ENCODE measurements around the gene HBP1.
"Not testable (repeated sequence)": the region's sequence is repeated elsewhere in the genome, so short reads cannot be mapped to it uniquely, and the experiment has no call there.

The HBP1 gene

DNA sequence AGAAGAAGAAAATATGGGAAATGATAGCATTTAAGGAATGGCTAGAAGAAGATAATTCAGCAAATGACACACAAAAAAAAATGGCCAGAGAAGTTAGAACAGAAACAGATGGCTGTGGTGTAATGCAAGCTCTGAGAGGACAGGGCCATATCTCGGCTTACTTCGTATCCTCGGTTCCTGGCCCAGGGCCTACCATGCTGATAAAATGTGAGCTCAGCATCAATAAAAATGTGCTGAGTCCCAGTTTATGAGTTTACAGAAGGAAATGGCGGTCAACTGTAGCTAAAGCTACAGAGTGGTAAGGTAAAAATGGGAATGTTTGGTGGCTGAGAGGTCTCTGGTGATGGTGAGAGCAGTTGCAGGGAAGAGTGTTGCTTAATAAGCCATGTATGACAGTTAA is 40.8 kb downstream of the HBP1 start:
- no peak overlapping the region for H3K4me3 ChIP-seq (ENCODE audit: low read depth, low read length)
- no peak for DNase-seq (ENCODE audit: low read depth)

DNA sequence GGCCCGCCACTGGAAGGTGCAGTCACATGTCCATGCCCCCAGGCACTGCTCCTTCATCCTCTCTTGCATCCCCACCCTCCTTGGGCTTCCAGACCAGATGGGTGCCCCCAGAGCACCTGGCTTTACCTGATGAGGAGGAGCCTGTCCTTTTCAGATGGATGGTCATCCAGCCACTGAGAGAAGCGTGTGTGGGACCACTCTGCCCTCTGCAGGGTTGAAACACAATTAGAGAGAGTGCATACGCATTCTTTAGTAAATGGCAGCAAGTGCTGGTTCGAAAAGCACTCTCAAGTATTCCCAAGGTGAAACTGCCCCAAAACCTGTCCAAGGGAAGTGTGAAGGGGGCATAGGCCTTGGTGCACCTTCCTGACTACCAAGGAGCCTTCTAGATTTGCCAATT is 41.6 kb downstream of the HBP1 start:
- no peak for DNase-seq (ENCODE audit: low read depth)
- TF ChIP-seq, protein P1, sequence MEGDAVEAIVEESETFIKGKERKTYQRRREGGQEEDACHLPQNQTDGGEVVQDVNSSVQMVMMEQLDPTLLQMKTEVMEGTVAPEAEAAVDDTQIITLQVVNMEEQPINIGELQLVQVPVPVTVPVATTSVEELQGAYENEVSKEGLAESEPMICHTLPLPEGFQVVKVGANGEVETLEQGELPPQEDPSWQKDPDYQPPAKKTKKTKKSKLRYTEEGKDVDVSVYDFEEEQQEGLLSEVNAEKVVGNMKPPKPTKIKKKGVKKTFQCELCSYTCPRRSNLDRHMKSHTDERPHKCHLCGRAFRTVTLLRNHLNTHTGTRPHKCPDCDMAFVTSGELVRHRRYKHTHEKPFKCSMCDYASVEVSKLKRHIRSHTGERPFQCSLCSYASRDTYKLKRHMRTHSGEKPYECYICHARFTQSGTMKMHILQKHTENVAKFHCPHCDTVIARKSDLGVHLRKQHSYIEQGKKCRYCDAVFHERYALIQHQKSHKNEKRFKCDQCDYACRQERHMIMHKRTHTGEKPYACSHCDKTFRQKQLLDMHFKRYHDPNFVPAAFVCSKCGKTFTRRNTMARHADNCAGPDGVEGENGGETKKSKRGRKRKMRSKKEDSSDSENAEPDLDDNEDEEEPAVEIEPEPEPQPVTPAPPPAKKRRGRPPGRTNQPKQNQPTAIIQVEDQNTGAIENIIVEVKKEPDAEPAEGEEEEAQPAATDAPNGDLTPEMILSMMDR (conservative IDR thresholded peaks at IDR 0.05; ENCODE audit: low read depth, low read length) = no peak
- H3K4me3 ChIP-seq (ENCODE audit: low read depth, low read length) = no peak overlapping the region

More for the DNA sequence above, 40.8 kb downstream of the HBP1 start:
- TF ChIP-seq, protein P1 (conservative IDR thresholded peaks at IDR 0.05; ENCODE audit: low read depth, low read length) = no peak

DNA sequence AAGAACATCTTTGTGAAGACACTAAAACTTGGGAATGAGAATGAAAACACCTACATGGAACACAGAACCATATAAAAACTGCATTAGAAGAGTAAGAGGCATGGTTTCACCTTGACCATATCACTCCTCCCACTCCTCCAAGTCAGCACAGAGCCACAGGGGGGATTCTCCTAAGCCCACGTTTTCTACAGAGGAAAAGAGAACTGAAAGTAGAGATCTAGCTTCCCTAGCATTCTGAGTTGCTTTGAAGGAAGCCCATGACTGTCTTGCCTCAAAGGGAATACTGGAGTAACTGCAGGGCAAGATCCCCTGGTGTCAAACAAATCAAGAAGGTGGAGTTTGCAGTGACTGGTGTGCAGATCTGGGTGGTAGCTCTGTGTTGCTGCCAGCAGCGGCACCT is 43.9 kb downstream of the HBP1 start:
- TF ChIP-seq, protein P1 (conservative IDR thresholded peaks at IDR 0.05; ENCODE audit: low read depth, low read length) = no peak
- no peak overlapping the region for H3K4me3 ChIP-seq (ENCODE audit: low read depth, low read length)
- DNase-seq (ENCODE audit: low read depth) = no peak

DNA sequence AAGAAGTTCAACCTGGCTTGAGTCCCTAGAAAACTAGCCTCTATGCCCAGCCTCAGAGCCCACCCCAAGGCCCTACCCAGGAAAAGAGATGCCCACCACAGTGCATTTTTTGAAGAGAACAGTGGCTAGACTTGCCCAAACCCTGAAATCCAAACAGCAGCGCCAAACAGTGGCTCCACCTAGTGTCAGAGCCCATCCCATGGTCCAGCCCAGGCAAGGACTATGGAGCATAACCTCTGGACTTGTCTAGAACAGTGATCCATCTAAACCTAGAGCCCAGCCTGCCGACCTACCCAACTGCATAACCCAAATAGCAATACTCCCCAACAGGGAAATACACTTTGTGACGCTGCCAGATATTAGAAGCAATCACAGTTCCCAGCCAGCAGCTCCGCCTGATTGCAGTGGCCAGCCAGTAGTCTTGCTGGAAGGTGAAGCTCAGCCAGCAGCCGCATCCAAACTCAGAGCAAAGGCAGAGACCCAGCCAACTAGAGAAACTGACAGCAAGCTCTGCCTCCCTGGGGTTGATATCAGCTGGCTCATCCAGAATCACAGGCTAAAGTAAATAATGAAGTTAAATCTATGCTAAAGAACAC is 44.5 kb downstream of the HBP1 start:
- TF ChIP-seq, protein P1 (conservative IDR thresholded peaks at IDR 0.05; ENCODE audit: low read depth, low read length) = no peak
- no peak for DNase-seq (ENCODE audit: low read depth)
- H3K4me3 ChIP-seq (ENCODE audit: low read depth, low read length) = no peak overlapping the region

DNA sequence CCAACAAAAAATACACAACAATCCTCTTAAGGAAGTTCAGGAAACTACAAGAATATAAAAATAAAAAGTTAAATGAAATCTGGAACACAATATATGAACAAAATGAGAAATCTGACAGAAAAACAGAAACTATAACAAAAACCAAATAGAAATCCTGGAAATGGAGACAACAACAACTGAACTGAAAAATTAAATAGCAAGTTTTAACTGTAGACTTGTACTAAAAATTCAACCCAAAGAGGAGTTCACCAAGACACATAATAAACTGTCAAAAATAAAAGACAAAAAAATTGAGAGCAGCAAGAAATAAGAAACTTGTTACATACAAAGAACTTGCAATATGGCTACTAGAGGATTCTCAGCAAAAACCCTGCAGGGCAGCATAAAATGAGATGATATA is 45.1 kb downstream of the HBP1 start:
- DNase-seq (ENCODE audit: low read depth) = no peak
- TF ChIP-seq, protein P1 (conservative IDR thresholded peaks at IDR 0.05; ENCODE audit: low read depth, low read length) = no peak
- H3K4me3 ChIP-seq (ENCODE audit: low read depth, low read length) = no peak overlapping the region

DNA sequence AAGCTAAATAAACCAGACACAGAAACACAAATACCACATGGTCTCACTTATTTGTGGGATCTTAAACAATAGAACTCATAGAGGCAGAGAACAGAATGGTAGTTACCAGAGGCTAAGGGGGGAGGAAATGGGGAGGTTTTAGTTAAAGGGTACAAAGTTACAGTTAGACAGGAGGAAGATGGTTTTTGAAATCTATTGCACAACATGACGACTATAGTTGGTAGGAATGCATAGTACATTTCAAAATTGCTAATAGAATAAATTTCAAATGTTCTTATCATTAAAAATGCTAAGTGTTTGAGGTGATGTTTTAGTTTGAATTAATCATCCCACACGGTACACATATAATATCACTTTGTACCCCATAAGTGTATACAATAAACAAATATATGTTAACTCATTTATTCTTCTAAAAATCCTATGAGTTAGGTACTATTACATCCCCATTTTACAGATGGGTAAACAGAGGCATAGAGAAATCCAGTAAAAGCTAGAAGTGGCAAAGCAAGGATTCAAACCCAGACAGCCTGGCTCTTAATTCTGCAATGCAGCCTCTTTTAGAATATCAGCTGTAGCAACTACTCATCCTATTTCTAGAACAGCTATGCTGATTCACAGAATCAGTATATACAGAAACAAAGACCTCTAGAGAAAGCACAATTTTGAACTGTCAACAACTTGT is 50.9 kb downstream of the HBP1 start:
- TF ChIP-seq, protein P1 (conservative IDR thresholded peaks at IDR 0.05; ENCODE audit: low read depth, low read length) = no peak
- H3K4me3 ChIP-seq (ENCODE audit: low read depth, low read length) = no peak overlapping the region
- no peak for DNase-seq (ENCODE audit: low read depth)

DNA sequence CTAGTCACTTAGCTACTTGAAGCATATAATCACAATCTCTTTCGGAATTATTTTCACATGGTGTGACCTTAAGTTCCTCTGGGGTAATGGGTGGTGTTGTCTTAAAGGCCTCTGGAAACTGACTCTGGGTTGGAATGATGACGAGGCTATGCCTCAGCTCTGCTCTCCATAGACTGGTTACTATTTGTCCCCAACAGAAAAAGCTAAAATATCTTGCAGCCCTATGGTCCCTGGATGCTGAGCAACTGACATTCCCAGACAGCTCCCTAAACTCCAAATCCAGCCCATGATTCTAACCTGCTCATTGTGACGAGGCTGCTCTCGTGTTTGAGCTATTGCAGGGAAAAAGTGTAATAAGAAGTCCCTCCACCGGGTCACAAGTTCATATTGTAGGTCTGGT is 51.6 kb downstream of the HBP1 start:
- TF ChIP-seq, protein P1 (conservative IDR thresholded peaks at IDR 0.05; ENCODE audit: low read depth, low read length) = no peak
- no peak overlapping the region for H3K4me3 ChIP-seq (ENCODE audit: low read depth, low read length)
- no peak for DNase-seq (ENCODE audit: low read depth)

DNA sequence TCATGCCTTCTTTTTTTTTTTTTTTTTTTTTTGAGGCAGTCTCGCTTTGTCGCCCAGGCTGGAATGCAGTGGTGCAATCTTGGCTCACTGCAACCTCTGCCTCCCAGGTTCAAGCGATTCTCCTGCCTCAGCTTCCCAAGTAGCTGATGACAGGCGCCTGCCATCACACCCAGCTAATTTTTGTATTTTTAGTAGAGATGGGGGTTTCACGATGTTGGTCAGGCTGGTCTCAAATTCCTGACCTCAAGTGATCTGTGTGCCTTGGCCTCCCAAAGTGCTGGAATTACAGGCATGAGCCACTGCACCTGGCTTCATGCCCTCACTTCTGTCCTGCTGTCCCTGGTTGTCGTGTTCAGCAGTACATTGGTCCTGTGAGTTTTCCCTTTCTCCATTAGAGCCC is 52.0 kb downstream of the HBP1 start:
- not testable (repeated sequence) for H3K4me3 ChIP-seq (ENCODE audit: low read depth, low read length); DNase-seq (ENCODE audit: low read depth)

All from choroid plexus epithelial cell (primary cell).